IPS DF 6.9 (cell line): ENCODE data around the gene WWOX.

Experiments used
- DNase-seq: peaks from one replicate; pipeline ENCODE4 v3.0.0-alpha.2; 2013; ENCODE audit warnings: low read depth, low spot score
- H3K27ac ChIP-seq: one replicate; pipeline ENCODE4 v1.5.1; 2013; ENCODE audit warnings: low read length, control low read depth
- H3K27me3 ChIP-seq: 2 replicates; pipeline ENCODE4 v1.6.1; 2013; ENCODE audit warnings: mild to moderate bottlenecking, low read length; ENCODE audit not compliant: control insufficient read depth, insufficient read depth
- H3K36me3 ChIP-seq: 2 replicates; pipeline ENCODE4 v1.6.1; 2013; ENCODE audit warnings: low read length; ENCODE audit not compliant: control insufficient read depth, insufficient read depth
- H3K4me1 ChIP-seq: 2 replicates; pipeline ENCODE4 v1.6.1; 2013; ENCODE audit warnings: low read length; ENCODE audit not compliant: control insufficient read depth, insufficient read depth
- H3K4me3 ChIP-seq: 2 replicates; pipeline ENCODE4 v1.5.1; 2013; ENCODE audit warnings: mild to moderate bottlenecking, low read length
- H3K9me3 ChIP-seq: 2 replicates; pipeline ENCODE4 v1.6.1; 2013; ENCODE audit warnings: low read length, inconsistent platforms; ENCODE audit not compliant: control insufficient read depth, insufficient read depth
- WGBS: extraction: QIAGEN DNeasy Blood & Tissue Kit; methylation state at CpG from one replicate; pipeline ENCODE4 v1.1.7; 2013; ENCODE audit warnings: mixed read lengths, missing lambda C conversion rate; ENCODE audit not compliant: insufficient read length, insufficient coverage; 5-methylcytosine and 5-hydroxymethylcytosine counted together

Gene WWOX

DNA sequence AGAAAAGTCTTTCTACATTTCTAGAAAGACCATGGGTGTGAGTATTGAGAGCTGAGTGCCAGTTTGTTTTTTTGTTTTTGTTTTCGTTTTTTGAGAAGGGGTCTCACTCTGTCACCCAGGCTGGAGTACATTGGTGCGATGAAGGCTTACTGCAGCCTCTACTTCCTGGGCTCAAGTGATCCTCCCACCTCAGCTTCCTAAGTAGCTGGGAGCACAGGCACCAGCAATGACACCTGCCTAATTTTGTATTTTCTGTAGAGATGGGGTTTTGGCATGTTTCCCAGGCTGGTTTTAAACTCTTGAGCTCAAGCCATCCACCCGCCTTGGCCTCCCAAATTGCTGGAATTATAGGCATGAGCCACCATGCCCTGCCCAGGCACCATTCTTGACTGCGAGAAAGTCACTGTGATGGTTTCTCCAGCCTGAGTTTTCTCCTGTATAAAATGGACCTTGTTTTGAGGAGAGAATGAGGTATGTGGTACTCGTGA lies 827.3 kb downstream of the WWOX start:
- no CpG with 5 or more reads among the region's 5 CpGs for WGBS
- Histone ChIP-seq H3K27me3 (no peaks in the 10 kb centered on the region), H3K9me3 (no peaks in the 10 kb centered on the region; the same call in 1 of the 2 replicates), H3K27ac (no peak overlapping the region), H3K4me1 (no peaks in the 10 kb centered on the region), H3K4me3 (no peak overlapping the region), H3K36me3 (no peaks in the 10 kb centered on the region)
- DNase-seq: no peak

DNA sequence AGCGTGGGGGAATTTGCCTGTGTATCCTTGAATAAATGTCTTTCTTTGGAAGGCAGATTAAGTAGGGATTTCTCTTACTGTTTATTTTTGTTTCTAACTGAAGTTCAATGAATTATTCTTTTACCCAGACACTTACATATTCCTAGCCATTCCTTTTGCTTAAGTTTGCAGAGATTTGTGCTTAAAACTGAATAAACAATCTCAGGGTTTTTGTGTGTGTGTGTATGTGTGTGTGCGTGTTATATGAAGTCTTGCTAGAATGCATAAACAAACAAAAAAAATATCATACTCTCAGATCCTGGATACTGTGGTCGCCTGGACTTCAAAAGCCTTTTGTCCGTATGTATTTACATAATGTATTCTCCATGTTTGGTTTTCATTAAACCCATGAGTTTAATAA lies 828.3 kb downstream of the WWOX start:
- no peak overlapping the region for H3K27ac ChIP-seq
- H3K4me3 ChIP-seq: no peak overlapping the region
- H3K36me3 ChIP-seq: no peaks in the 10 kb centered on the region
- no peaks in the 10 kb centered on the region for H3K27me3 ChIP-seq
- no peak for DNase-seq
- H3K9me3 ChIP-seq: no peaks in the 10 kb centered on the region
- no peaks in the 10 kb centered on the region for H3K4me1 ChIP-seq
- WGBS: no CpG with 5 or more reads among the region's 4 CpGs

- DNase-seq: no peak
- WGBS: no CpG with 5 or more reads among the region's 7 CpGs
Observed at GRCh38 chr16:78929841-78930240, 830.4 kb downstream of the WWOX start.

DNA sequence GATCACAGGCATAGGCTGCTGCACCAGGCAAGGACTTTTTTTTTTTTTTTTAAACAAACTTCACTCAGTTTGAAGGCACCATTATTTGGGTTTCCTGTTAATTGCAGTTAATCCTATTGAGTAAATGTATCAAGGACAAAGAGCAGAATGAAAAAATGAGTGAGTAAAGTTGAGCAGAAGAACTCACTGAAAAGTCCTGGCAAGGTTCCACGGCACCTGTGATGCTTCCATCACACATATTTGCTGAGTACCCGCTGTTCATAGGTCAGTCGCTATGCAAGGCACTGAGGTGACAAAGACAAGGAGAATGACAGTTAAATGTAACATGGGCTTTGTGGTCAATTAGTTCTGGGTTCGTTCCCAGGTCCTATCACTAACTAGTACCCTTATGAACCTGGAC lies 831.1 kb downstream of the WWOX start:
- no CpG with 5 or more reads among the region's 4 CpGs for WGBS
- no peak overlapping the region for H3K27ac ChIP-seq
- no peak for DNase-seq
- H3K4me1 ChIP-seq: no peaks in the 10 kb centered on the region
- no peaks in the 10 kb centered on the region for H3K27me3 ChIP-seq
- H3K9me3 ChIP-seq: no peaks in the 10 kb centered on the region
- no peak overlapping the region for H3K4me3 ChIP-seq
- no peaks in the 10 kb centered on the region for H3K36me3 ChIP-seq

More at GRCh38 chr16:78929841-78930240, 830.4 kb downstream of the WWOX start:
- Histone ChIP-seq H3K27ac (no peak overlapping the region), H3K4me3 (no peak overlapping the region), H3K4me1 (no peaks in the 10 kb centered on the region), H3K9me3 (no peaks in the 10 kb centered on the region), H3K36me3 (no peaks in the 10 kb centered on the region), H3K27me3 (no peaks in the 10 kb centered on the region)

DNA sequence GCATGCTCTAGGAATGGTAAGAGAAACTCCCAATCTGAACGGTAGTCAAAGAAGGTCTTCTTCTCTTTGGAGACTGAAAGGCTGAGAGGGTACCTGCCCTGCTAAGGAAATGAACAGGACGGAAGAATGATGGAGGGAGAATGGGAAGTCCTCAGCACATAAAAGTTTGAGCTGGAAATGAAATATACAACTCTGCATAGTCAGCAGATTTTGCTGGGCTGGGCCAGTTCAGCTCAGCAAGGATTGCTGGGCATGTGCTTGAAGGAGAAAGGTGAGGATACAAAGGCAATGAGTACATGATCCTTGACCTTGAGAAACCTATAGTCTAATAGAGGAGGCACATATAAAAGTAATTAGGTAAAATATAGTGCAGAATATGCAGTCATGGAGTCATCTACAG lies 831.8 kb downstream of the WWOX start:
- H3K4me1 ChIP-seq: no peaks in the 10 kb centered on the region
- no peak for DNase-seq
- no peak overlapping the region for H3K27ac ChIP-seq
- no peaks in the 10 kb centered on the region for H3K27me3 ChIP-seq
- no peaks in the 10 kb centered on the region for H3K36me3 ChIP-seq
- H3K9me3 ChIP-seq: no peaks in the 10 kb centered on the region
- no peak overlapping the region for H3K4me3 ChIP-seq
- WGBS: no CpG with 5 or more reads among the region's 2 CpGs

- Histone ChIP-seq H3K4me1 (no peaks in the 10 kb centered on the region), H3K36me3 (no peaks in the 10 kb centered on the region), H3K4me3 (no peak overlapping the region), H3K27ac (no peak overlapping the region), H3K27me3 (no peaks in the 10 kb centered on the region), H3K9me3 (no peaks in the 10 kb centered on the region)
- WGBS: no CpG with 5 or more reads among the region's 4 CpGs
- DNase-seq: no peak
Observed at GRCh38 chr16:78931678-78932077, 832.2 kb downstream of the WWOX start.

GRCh38 chr16:78932355-78932943 lies 833.0 kb downstream of the WWOX start:
- no peak for DNase-seq
- Histone ChIP-seq H3K4me1 (no peaks in the 10 kb centered on the region), H3K36me3 (no peaks in the 10 kb centered on the region), H3K9me3 (no peaks in the 10 kb centered on the region), H3K27ac (no peak overlapping the region), H3K4me3 (no peak overlapping the region), H3K27me3 (no peaks in the 10 kb centered on the region)
- no CpG with 5 or more reads among the region's 9 CpGs for WGBS

GRCh38 chr16:78936060-78936459 lies 836.6 kb downstream of the WWOX start:
- H3K9me3 ChIP-seq: no peaks in the 10 kb centered on the region
- 100% methylated on average over 1 of the region's 3 CpGs for WGBS
- no peaks in the 10 kb centered on the region for H3K36me3 ChIP-seq
- H3K4me3 ChIP-seq: no peak overlapping the region
- H3K4me1 ChIP-seq: no peaks in the 10 kb centered on the region
- no peaks in the 10 kb centered on the region for H3K27me3 ChIP-seq
- DNase-seq: no peak
- no peak overlapping the region for H3K27ac ChIP-seq

- no CpG with 5 or more reads among the region's 6 CpGs for WGBS
- no peaks in the 10 kb centered on the region for H3K27me3 ChIP-seq
- no peak overlapping the region for H3K4me3 ChIP-seq
- no peaks in the 10 kb centered on the region for H3K36me3 ChIP-seq
- no peak for DNase-seq
- no peak overlapping the region for H3K27ac ChIP-seq
- H3K9me3 ChIP-seq: no peaks in the 10 kb centered on the region
- no peaks in the 10 kb centered on the region for H3K4me1 ChIP-seq
Observed at GRCh38 chr16:78939597-78939996, 840.1 kb downstream of the WWOX start.

DNA sequence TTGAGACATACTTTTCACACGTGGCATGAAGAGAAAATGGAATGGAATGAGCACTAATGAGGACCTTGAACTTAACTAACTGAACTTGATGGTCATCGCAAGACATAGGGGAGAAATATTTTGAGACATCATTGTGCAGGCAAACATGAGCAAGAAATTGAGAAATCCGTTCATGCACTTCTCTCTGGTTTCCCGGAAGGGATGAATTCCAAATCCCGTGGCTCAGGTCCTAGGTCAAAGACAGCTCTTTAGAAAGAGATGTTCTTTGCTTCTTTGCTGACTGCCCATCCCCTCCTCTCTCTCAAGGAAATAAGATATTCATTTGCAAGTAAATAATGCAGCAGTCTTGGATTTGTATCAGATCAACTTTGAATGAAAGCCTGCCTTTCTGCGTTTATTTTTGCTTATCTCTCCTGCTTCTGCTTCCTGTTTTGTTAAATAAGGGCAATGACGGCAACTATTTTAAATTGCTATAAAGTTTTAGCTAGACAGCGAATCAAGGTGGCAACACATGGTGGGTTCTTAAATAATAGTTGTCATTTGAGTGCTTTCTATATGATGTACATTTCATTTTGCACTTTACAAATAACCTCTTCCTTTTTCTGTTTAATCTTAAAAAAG lies 843.3 kb downstream of the WWOX start:
- Histone ChIP-seq H3K27me3 (no peaks in the 10 kb centered on the region), H3K9me3 (no peaks in the 10 kb centered on the region), H3K36me3 (no peaks in the 10 kb centered on the region), H3K4me1 (no peaks in the 10 kb centered on the region), H3K4me3 (no peak overlapping the region), H3K27ac (no peak overlapping the region)
- no CpG with 5 or more reads among the region's 8 CpGs for WGBS
- no peak for DNase-seq

DNA sequence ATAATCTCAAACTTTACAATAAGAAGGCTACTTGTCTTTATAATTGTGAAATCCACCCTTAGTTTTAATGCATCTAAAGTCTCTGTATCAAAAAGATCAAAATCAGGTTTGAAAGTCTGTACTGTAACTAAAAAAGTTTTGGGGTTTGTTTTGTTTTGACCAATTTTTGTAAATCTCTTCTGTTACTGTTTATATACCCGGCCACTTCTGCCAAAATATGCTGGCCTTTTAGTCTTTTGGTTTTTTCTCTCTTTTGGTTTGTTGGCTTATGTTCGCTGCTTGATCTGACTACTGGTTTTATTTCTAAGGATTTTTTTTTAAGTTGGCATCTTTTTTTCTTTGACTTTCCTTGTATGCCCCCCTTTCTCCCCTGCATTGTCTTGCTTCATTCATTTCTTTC lies 845.9 kb downstream of the WWOX start:
- no peaks in the 10 kb centered on the region for H3K4me1 ChIP-seq
- no peaks in the 10 kb centered on the region for H3K36me3 ChIP-seq
- no peaks in the 10 kb centered on the region for H3K9me3 ChIP-seq
- H3K27ac ChIP-seq: no peak overlapping the region
- H3K27me3 ChIP-seq: no peaks in the 10 kb centered on the region
- no peak for DNase-seq
- H3K4me3 ChIP-seq: no peak overlapping the region
- no CpG with 5 or more reads among the region's 2 CpGs for WGBS
